Activated CD8-positive, alpha-beta T cell treated with anti-CD3 and anti-CD28 coated beads, Interleukin-2, amount 10 ng/mL, durations not matched to agents 7 days and 5 days (primary cell): Measurements from ENCODE around the gene ZNF638. TPM values are rescaled to one million over a fixed set of nuclear protein-coding genes. Genes with fewer than 3 reads are reported as not detected.

ENCODE experiments used
- ATAC-seq: fragments of 150-1000 bp; cut with Tn5 transposase; one replicate; pipeline ENCODE4 v1.10.0; 2021; ENCODE audit warnings: moderate library complexity
- CTCF ChIA-PET: fragments of 350-600 bp; sonication (Branson Sonifier 250); formaldehyde crosslinking; loops from one replicate; lab custom pipeline; 2021; ENCODE audit warnings: antibody characterized with exemption; lab: Charles Lee
- POLR2A ChIA-PET: fragments of 350-600 bp; sonication (Branson Sonifier 250); formaldehyde crosslinking; loops from one replicate; lab custom pipeline; 2021; ENCODE audit warnings: antibody characterized with exemption; lab: Charles Lee
- DNase-seq: peaks from one replicate; pipeline ENCODE4 v3.0.0-alpha.2; 2020
- H3K27ac Mint-ChIP-seq: one replicate; pipeline ENCODE4 v1.8.0; 2021; ENCODE audit warnings: mild to moderate bottlenecking, mixed read lengths
- H3K27me3 Mint-ChIP-seq: one replicate; pipeline ENCODE4 v1.8.0; 2021; ENCODE audit warnings: low read depth, mixed read lengths
- H3K36me3 Mint-ChIP-seq: one replicate; pipeline ENCODE4 v1.8.0; 2021; ENCODE audit warnings: low read depth, mixed read lengths
- H3K4me1 Mint-ChIP-seq: one replicate; pipeline ENCODE4 v1.8.0; 2021; ENCODE audit warnings: low read depth, mixed read lengths
- H3K4me3 Mint-ChIP-seq: one replicate; pipeline ENCODE4 v1.8.0; 2021; ENCODE audit warnings: mild to moderate bottlenecking, mixed read lengths
- H3K9me3 Mint-ChIP-seq: one replicate; pipeline ENCODE4 v1.8.0; 2022; ENCODE audit warnings: mixed read lengths; ENCODE audit not compliant: insufficient read depth
- total RNA-seq, 2 experiments: library from RNA; stranded (reverse); gene quantifications; one replicate each; pipeline ENCODE4 v1.2.3, GENCODE V29; 2021

ZNF638 gene
- total RNA-seq, 2 experiments from 2014 or later, result 69.7 to 74.0 TPM

DNA sequence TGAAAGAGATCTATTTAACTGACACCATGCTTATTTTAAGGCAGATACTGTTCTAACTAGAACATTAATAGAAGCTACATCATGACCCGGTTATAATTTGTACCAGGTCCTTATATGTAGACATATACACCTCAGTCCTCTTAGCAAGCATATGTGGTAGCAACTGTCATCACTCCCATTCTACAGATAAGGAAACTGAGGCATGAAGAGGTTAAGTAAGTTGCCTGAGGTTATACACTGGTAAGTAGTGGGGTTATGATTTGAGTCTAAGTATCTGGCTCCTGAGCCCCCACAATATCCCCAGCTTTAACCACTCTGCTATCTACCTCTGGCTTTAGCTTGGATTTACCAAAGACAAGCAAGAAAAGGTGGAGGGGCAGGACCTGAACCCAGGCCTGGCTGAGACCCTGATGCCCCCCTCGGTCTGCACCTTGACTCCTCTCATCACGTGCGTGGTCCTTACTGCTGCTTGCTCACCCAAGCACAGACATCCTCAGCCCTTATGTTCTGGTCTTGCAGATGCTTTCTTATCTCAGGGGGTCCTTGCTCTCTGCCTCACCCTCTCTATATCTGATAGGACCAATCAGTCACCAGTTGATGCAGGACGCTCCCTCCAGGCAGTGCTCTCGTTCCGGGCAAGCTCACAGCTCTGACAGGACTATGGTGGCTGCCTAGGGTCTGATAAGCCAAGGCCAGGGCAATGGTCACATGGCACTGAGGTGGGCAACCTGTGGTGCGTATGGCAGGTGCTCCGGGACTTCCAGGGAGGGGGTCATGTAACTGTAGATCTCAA is 125.7 kb downstream of the ZNF638 start:
- H3K9me3 Mint-ChIP-seq, result no peaks in the 10 kb centered on the region
- no peak overlapping the region for H3K4me3 Mint-ChIP-seq
- CTCF ChIA-PET, result interaction anchor here (0.7 to 1.6 kb wide), 2 partner anchors 53 kb away, joined by 3 to 7 read pairs; no protein-coding TSS in a partner anchor
- ATAC-seq, result no peak
- POLR2A ChIA-PET, result no interaction called here
- DNase-seq, result no peak
- no peak overlapping the region for H3K27ac Mint-ChIP-seq
- H3K36me3 Mint-ChIP-seq, result no peaks in the 10 kb centered on the region
- H3K27me3 Mint-ChIP-seq, result peaks cover 23% of the 10 kb centered on the region
- peaks cover 28% of the 10 kb centered on the region for H3K4me1 Mint-ChIP-seq

DNA sequence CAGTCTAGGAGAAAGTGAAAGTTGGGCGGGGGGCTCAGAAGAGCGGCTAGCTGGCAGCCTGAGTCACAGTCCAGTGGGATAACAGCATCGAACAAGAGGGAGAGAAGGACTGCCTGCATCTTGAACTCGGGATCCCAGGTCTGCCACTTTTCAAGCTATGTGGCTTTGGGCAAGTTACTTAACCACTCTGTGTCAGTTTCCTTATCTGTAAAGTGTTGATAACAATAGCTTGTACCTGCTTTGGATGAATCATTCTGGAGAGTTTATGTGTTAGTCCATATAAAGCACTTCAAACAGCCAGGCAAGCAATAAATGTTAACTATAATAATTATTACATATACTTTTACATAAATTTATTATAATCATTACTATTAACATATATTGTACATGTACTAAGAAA is 126.3 kb downstream of the ZNF638 start:
- Mint-ChIP-seq H3K4me3 (no peak overlapping the region), H3K36me3 (no peaks in the 10 kb centered on the region), H3K9me3 (no peaks in the 10 kb centered on the region), H3K27ac (no peak overlapping the region), H3K4me1 (peaks cover 23% of the 10 kb centered on the region), H3K27me3 (peaks cover 20% of the 10 kb centered on the region)
- ChIA-PET POLR2A (interaction anchor here (0.9 kb wide), 1 partner anchor 9 kb away, joined by 3 read pairs; no protein-coding TSS in a partner anchor), CTCF (interaction anchor here (0.7 kb wide), 1 partner anchor 52 kb away, joined by 3 read pairs; no protein-coding TSS in a partner anchor)
- ATAC-seq (no peak), DNase-seq (no peak)

DNA sequence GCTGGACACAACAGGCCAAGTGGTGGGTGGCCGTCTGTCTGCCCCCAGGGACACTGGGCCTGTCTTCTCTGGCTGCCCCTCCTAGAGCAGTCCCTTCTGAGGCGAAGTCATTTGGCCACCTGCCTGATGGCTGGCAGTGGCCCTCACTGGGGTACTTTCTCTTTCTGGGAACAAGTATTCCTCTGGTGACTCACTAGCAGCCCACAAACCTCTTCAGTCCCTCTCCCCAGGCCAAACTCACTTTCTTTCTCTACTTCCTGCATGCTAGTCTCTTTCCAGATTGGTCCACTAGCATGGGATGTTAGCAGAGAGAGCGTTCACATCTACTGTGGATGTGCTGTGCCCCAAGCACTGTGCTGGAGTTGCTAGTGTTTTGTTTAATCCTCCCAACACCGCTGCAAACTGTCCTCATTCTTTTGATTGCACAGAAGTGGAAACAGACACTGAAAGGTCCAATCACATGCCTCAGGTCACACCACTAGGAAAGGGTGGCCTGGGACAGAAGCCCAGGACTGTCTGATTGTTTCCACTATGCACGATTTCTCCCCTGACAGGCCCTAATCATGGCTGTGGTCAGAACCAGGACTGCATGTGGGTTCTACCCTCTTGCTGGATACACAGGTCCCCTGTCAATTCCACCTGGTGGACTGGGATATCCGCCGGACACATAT is 127.0 kb downstream of the ZNF638 start:
- no peaks in the 10 kb centered on the region for H3K9me3 Mint-ChIP-seq
- no peak overlapping the region for H3K27ac Mint-ChIP-seq

DNA sequence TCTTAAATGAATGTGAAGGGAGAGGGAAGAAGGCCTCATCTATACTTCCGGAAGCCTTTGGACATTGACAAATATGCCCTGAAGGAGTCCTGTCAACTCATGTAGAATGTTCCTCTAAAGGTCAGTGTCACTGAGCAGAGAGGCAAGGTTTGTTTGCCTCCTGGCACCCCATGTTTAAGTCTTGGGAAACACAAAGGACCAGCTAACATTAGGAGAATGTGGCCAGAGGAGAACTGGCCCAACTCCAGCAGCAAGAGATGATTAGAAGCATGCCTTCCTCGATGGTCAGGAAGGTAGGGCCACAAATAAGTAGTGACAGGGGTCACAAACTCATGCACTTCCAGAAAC is 127.5 kb downstream of the ZNF638 start:
- ChIA-PET CTCF (interaction anchor here (1.1 kb wide), 1 partner anchor 126 kb away, joined by 3 read pairs; no protein-coding TSS in a partner anchor), POLR2A (no interaction called here)
- no peak for DNase-seq
- peaks cover 18% of the 10 kb centered on the region for H3K27me3 Mint-ChIP-seq
- H3K27ac Mint-ChIP-seq, result no peak overlapping the region
- ATAC-seq, result no peak
- H3K4me3 Mint-ChIP-seq, result no peak overlapping the region
- no peaks in the 10 kb centered on the region for H3K36me3 Mint-ChIP-seq
- no peaks in the 10 kb centered on the region for H3K9me3 Mint-ChIP-seq
- peaks cover 18% of the 10 kb centered on the region for H3K4me1 Mint-ChIP-seq

More for the DNA sequence above, 127.0 kb downstream of the ZNF638 start:
- ATAC-seq (no peak), DNase-seq (no peak)
- Mint-ChIP-seq H3K27me3 (peaks cover 20% of the 10 kb centered on the region), H3K4me1 (peaks cover 18% of the 10 kb centered on the region), H3K36me3 (no peaks in the 10 kb centered on the region), H3K4me3 (no peak overlapping the region)
- POLR2A ChIA-PET, result interaction anchor here (0.9 kb wide), 1 partner anchor 10 kb away, joined by 3 read pairs; no protein-coding TSS in a partner anchor
- CTCF ChIA-PET, result interaction anchor here (0.7 kb wide), 1 partner anchor 51 kb away, joined by 3 read pairs; no protein-coding TSS in a partner anchor

DNA sequence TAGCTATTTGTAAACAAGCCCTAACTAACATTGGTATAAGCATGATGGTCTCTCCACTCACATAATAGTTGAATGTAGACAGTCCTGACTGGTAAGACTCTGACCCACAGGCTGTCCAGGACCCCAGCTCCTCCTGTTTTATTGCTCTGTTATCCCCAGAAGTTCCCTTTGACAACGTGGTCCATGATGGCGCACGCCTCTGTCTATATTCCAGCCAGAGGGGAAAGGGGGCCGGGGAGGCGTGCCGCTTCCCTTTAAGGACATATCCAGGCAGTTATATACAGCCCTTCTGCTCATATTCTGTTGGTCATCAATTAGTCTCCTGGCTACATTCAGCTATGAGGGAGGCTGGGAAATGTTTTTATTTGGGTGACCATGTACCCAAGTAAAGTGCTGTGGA is 128.5 kb downstream of the ZNF638 start:
- no peak overlapping the region for H3K4me3 Mint-ChIP-seq
- no peak for ATAC-seq
- peaks cover 11% of the 10 kb centered on the region for H3K27me3 Mint-ChIP-seq
- H3K4me1 Mint-ChIP-seq, result peaks cover 17% of the 10 kb centered on the region
- no peak overlapping the region for H3K27ac Mint-ChIP-seq
- no peak for DNase-seq
- no peaks in the 10 kb centered on the region for H3K36me3 Mint-ChIP-seq
- no peaks in the 10 kb centered on the region for H3K9me3 Mint-ChIP-seq
- ChIA-PET POLR2A (no interaction called here), CTCF (interaction anchor here (0.8 to 1.4 kb wide), 3 partner anchors 50 to 161 kb away, joined by 3 to 6 read pairs (median 3); no protein-coding TSS in a partner anchor)

DNA sequence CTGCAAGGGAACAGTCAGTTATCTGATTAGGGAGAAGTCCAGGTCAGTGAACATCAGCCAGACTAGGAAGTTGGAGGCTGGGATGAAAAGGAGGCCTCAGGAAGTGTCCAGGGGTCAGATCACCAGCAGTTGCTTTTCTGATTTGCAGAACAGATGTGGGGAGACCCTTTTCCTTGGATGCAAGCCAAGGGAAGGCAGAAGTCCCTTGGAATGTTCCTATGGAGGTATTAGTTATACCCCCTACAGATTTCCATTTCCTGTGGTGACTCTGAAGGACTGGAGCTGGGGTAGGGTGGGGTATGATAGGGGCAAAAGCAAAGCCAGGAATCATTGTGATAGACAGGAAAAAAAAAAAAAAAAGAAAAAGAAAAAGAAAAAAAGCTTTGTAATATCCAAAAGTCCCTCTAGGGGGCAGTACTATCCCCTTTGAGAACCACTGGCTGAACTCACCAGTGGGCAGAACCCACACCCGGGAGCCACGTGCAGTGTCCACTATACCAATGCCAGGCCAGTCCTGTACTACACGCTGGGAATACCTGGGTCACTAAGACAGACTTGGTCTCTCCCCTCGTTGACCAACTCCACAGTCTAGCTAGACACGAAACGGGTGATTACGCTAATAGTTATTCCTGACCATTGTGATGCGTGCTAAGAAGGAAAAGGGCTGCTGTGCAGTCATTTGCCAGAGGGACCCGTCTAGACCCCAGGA is 129.2 kb downstream of the ZNF638 start:
- Mint-ChIP-seq H3K36me3 (no peaks in the 10 kb centered on the region), H3K27me3 (peaks cover 6% of the 10 kb centered on the region), H3K27ac (no peak overlapping the region), H3K4me1 (peaks cover 10% of the 10 kb centered on the region), H3K4me3 (no peak overlapping the region), H3K9me3 (no peaks in the 10 kb centered on the region)
- ATAC-seq (no peak), DNase-seq (no peak)
- CTCF ChIA-PET, result interaction anchor here (0.6 to 1.6 kb wide), 11 partner anchors 9 to 504 kb away, joined by 3 to 6 read pairs (median 4); partner anchors contain the start of gene ZNF638
- POLR2A ChIA-PET, result no interaction called here

DNA sequence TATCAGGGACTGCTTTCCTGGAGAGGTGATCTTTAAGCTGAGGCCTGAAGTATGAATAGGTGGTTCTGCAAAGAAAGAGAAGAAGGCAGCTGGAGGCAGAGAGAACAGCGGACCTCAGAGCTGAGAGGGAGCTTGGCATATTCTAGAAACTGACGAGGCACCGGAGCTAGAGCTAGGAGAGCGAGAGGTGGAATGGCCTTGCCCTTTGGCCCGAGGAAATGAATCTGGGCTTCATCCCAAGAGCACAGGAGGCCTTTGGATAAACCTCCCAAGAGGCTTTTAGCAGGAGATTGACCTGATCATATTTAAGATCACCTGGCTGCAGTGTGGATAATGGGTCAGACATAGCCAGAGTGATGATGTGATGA is 129.7 kb downstream of the ZNF638 start:
- POLR2A ChIA-PET, result no interaction called here
- H3K4me3 Mint-ChIP-seq, result no peak overlapping the region
- no peak overlapping the region for H3K27ac Mint-ChIP-seq
- peaks cover 5% of the 10 kb centered on the region for H3K27me3 Mint-ChIP-seq
- CTCF ChIA-PET, result interaction anchor here (0.6 to 1.6 kb wide), 8 partner anchors 9 to 504 kb away, joined by 3 to 6 read pairs (median 4); no protein-coding TSS in a partner anchor
- DNase-seq (no peak), ATAC-seq (no peak)
- no peaks in the 10 kb centered on the region for H3K36me3 Mint-ChIP-seq
- H3K9me3 Mint-ChIP-seq, result no peaks in the 10 kb centered on the region
- H3K4me1 Mint-ChIP-seq, result peaks cover 6% of the 10 kb centered on the region

- Mint-ChIP-seq H3K36me3 (no peaks in the 10 kb centered on the region), H3K27ac (no peak overlapping the region), H3K4me3 (no peak overlapping the region), H3K9me3 (no peaks in the 10 kb centered on the region), H3K27me3 (peaks cover 11% of the 10 kb centered on the region), H3K4me1 (peaks cover 6% of the 10 kb centered on the region)
- ChIA-PET CTCF (interaction anchor here (1.1 to 1.6 kb wide), 2 partner anchors 14 to 163 kb away, joined by 4 to 5 read pairs; no protein-coding TSS in a partner anchor), POLR2A (no interaction called here)
- ATAC-seq (no peak), DNase-seq (no peak)
Observed at GRCh38 chr2:71462056-71462605, 130.5 kb downstream of the ZNF638 start.

DNA sequence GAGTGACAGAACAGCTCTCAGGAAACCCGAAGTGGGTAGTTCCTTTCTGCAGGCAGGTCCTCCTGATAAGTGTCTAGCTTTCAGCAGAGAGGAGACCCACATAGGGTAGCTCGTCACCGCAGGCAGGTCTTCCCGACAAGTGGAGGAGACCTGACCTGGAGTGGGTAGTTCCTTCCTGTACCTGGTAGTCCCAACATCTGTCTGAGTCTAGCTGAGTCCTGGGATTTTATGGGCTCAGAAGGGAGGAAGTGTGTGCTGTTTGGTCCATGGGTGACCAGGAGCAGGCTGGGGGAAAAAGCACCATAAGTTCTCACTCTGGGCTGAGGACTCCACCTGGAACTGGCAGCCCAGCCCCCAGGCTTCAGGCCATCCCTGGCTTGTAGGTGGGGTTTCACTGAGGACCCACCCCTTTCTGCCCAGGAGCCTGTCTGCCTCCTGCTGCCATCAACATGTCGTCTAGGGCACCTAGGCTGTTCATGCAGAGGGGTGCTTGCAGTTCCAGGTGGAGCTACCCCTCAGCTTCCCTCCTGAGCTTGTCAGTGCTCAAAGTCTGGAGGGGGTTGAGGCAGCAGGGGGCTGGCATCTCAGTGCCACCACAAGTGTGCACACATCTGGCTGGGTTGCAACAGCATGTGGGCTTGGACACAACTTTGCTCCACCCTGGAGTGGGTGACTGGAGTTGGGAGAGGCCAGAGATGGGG is 131.2 kb downstream of the ZNF638 start:
- ChIA-PET CTCF (interaction anchor here (0.8 kb wide), 1 partner anchor 131 kb away, joined by 3 read pairs; the partner anchor contains the start of gene ZNF638), POLR2A (no interaction called here)
- H3K36me3 Mint-ChIP-seq, result no peaks in the 10 kb centered on the region
- H3K9me3 Mint-ChIP-seq, result no peaks in the 10 kb centered on the region
- peaks cover 8% of the 10 kb centered on the region for H3K4me1 Mint-ChIP-seq
- DNase-seq (no peak), ATAC-seq (no peak)
- H3K27me3 Mint-ChIP-seq, result peaks cover 15% of the 10 kb centered on the region
- H3K4me3 Mint-ChIP-seq, result no peak overlapping the region
- H3K27ac Mint-ChIP-seq, result no peak overlapping the region

DNA sequence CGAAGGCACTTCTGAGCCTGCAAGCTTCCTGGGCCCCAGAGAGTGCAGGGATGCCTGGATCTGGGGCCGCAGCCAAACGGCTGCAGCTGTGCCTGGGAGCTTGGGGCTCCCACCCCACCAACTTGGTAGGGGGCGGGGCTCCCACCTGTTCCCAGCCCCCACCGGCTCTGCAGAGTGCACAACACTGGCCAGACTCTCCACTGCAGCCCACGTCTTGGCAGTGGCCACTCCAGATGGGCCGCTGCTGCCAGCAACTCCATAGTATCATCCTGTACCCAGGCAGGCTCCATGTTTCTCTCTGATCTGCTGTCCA is 131.7 kb downstream of the ZNF638 start:
- ATAC-seq, result no peak
- Mint-ChIP-seq H3K27me3 (peaks cover 21% of the 10 kb centered on the region), H3K27ac (no peak overlapping the region), H3K4me1 (peaks cover 7% of the 10 kb centered on the region), H3K4me3 (no peak overlapping the region), H3K9me3 (no peaks in the 10 kb centered on the region), H3K36me3 (no peaks in the 10 kb centered on the region)
- ChIA-PET POLR2A (no interaction called here), CTCF (interaction anchor here (0.8 kb wide), 1 partner anchor 132 kb away, joined by 3 read pairs; the partner anchor contains the start of gene ZNF638)
- no peak for DNase-seq

DNA sequence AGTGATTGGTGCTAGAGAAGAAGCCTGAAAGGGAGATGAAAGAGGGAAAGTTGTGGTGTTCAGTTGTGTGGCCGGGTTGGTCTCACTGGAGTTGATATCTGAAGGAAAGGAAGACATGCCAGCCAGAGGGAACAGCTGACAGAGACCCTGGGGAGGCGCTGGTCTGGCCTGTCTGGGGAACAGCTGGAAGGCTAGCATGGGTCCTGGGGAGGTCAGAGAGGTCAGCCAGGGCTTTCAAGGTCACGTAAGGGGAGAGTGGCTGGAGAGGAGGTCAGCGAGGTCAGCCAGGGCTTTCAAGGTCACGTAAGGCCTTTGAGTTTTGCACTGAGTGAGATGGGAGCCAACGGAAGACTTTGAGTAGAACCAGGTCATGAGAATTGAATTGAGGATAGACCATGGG is 132.8 kb downstream of the ZNF638 start:
- Mint-ChIP-seq H3K27ac (no peak overlapping the region), H3K27me3 (peaks cover 31% of the 10 kb centered on the region), H3K4me3 (no peak overlapping the region), H3K9me3 (no peaks in the 10 kb centered on the region), H3K4me1 (peaks cover 4% of the 10 kb centered on the region), H3K36me3 (no peaks in the 10 kb centered on the region)
- ATAC-seq (no peak), DNase-seq (no peak)
- CTCF ChIA-PET, result no interaction called here
- POLR2A ChIA-PET, result no interaction called here
